Measurements from ENCODE around the gene VANGL1.

Gene VANGL1

DNA sequence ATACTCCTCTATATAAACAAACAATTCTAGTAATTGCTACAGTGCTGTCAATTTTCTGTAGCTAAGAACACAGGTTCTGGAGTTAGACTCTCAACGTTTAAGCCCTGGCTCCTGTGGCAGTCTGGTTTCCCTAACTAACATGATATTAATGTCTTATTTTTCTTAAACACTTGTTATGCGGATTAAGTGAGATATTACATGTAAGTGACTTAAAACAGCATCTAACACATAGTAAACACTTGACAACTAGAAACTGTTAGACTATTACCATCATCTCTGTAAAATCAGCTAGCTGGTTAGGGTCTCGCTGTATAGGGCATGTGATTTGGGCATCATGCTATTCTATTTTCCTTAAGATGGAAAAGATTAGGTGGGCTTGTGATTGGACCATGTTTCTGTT, 2.3 kb downstream of the VANGL1 start:
- no peak for DNase-seq (ENCODE audit: low read depth)

- no peak for DNase-seq (ENCODE audit: low read depth)
Measured at GRCh38 chr1:115647047-115647446, 5.3 kb downstream of the VANGL1 start.

DNA sequence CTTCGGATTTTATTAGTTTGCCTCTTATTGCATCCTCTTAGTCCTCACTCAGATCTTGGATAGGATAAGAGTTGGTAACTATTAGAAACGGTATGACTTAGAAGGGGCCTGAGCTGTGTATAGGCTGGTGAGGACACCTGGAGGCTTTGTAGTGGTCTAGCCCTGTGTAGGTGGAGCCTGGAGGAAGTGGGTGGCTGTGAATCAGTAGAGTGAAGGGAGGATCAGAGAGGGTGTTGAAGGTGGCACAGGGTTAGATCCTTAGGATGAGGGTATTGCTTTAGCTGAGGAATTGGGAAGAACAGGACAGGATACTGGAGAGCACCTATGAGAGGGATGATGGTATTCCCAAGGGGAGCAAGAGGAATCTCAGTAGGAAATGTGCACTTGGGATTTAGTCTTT, 5.7 kb downstream of the VANGL1 start:
- no peak for DNase-seq (ENCODE audit: low read depth)

DNA sequence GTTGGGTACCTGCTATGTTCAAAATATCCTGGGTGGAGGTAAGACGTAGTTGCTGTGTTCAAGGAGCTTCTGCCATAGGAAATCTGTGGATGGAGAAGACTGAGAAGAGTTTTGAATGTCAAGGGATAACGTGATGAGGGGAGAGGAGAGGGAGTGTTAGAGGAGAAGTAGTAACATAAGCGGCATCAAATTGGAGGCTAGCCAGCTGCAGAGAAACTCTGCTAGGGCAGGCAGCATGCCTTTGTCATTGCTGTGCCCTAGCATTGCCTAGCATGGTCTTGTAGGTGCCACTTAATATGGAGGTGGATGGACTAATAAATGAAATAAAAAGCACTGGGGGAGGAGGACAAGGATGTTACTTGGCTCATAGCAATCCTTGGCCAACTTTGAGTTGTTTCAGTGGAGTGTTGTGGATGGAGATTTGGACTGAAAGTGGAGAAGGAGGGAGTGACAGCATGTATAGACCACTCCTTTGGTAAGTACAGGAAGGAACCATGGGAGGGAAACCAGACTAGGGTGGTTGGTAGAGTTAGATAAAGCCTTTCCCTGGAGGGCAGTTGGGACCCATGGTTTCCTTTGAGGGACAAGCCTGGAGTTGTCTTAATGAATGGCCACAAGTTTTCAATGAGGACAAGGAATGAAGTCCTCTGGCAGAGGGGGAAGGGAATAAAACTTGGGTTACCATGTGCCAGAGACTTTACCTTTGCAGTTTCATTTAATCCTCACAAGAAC, 6.3 kb downstream of the VANGL1 start:
- DNase-seq (ENCODE audit: low read depth) = no peak

DNA sequence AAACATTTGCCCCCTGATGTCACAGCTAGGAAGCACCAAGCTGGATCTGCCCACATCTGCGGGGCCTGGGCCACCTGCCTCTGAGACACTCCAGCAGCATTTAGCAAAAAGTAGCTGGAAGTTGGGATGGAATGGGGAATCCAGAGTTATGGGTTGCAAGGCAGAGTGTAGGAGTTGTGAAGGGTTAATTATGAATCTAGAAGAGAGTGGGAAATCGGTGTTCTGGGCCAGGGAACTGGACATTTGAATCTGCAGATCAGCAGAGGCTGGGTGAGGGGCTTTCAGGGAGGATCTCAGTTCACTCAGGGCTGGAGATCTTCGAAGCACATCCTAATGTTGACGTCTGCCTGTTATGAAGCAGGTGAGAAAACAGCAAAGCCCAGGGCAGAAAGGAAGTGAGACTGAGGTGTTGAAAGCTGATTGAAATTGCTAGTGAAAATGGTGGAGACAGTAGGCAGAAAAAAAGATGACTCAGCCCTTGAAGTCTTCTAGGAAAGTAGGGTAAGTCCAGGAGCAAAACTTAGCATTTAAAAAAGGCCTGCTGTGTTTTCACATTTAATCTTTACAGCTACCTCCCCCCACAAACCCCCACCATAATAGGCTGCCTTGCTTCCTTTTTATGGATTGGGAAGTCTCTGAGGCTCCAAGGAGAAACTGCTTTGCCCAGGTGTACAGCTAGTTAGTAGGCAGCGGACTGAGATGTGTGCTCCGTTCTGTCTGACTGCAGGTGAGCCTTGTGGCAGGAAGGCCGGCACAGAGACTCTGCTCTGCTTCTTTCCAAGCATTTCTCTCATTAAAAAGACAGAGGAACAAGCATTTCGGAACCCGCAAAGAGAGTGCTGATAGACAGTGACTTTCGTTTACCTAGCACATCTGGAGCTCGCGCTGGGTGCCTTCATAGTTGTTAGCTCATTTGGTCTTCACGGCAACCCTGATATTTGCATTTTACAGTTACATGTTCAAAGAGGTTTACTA, 7.2 kb downstream of the VANGL1 start:
- DNase-seq (ENCODE audit: low read depth) = no peak

DNA sequence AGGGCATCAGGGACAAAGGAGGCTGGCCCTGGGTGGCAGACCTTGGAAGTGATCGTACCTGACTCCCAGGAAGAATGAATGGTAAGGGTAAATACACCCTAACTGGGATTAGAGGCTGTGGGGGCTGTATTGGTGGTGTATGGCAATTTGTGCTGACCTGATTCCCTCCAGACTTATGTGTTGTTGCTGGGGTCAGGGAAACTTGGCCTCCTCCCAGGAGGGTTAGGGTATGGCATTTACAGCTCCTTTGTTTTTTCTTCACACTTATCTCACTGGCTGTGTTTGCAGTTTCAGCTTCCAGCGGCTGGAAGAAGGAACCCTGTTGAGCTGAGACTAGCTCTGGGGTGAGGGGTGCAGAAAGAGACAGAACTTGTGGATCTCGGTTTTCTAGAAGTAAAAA, 8.2 kb downstream of the VANGL1 start:
- DNase-seq (ENCODE audit: low read depth) = no peak

DNA sequence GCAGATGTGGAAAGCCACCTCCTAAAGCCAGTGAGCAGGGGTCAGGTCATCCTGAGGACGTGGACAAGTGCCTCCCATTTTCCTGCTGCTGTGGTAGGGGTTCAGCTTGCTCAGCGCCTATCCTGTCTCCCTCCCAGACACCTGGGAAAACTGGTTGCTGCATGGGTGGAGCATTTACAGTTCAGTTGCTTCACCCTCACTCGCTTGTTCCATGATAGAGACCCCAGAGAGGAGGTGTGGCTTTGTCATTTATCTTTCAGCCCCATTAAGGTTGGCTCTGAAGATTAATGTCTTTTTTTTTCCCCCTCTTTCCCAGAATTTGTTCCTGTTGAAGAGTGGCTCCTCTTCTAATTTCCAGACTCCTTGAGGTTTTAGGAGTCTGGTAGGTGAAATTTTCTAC, 9.2 kb downstream of the VANGL1 start:
- DNase-seq (ENCODE audit: low read depth) = no peak

- no peak for DNase-seq (ENCODE audit: low read depth)
Measured at GRCh38 chr1:115651391-115651790, 9.6 kb downstream of the VANGL1 start.

GRCh38 chr1:115652236-115652788, 10.5 kb downstream of the VANGL1 start:
- no peak for DNase-seq (ENCODE audit: low read depth)

DNA sequence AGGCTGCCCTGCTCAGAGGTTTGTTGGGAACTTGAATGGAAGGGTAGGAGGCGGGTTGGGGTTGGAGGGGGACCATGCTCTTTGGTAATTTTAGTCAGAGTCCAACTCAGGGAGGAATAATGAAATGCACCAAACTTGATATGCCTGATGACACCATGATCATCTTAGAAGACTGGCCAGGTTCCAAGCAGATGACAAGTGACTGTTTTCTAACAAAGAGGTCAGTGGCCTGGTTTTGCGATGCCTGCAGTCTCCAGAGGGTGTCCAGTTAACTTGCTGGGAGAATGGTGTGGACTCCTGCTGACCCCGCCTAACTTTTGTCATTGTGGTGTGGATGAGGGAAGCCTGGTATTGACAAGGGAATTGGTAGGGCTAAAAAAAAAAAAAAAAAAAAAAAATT, 12.4 kb downstream of the VANGL1 start:
- DNase-seq (ENCODE audit: low read depth) = no peak

GRCh38 chr1:115654663-115655305, 13.0 kb downstream of the VANGL1 start:
- DNase-seq (ENCODE audit: low read depth) = no peak

GRCh38 chr1:115655306-115655663, 13.5 kb downstream of the VANGL1 start:
- DNase-seq (ENCODE audit: low read depth) = no peak

- no peak for DNase-seq (ENCODE audit: low read depth)
Measured at GRCh38 chr1:115655916-115656315, 14.1 kb downstream of the VANGL1 start.

DNA sequence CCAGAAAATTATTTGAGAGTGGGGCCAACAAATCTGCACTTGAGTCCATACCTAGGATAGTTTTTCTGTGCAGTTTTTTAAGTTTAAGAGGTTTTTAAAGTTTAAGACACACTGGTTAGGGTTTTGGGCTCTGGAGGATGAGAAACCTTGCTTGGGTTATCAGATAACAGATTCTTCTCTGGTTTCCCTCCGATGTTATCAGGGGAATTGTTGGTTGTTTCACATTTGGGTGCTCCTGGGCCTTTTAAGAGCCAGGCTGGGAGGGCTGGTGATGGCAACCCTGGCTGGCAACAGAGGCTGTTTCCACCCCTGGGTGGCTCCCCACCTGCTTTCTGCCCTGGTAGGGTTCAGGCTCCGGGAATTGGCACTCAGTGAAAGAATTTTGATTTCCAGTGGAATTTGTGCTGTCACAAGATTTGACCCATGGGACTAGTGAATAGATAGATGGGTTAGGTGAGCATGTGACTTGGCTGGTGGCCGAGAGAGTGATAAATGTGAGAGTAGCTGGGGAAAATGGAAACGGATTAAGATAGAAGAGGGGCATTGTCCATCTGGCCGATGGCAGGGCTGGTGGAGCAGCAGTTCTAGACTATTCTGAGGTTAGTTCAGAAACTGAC, 14.8 kb downstream of the VANGL1 start:
- no peak for DNase-seq (ENCODE audit: low read depth)

DNA sequence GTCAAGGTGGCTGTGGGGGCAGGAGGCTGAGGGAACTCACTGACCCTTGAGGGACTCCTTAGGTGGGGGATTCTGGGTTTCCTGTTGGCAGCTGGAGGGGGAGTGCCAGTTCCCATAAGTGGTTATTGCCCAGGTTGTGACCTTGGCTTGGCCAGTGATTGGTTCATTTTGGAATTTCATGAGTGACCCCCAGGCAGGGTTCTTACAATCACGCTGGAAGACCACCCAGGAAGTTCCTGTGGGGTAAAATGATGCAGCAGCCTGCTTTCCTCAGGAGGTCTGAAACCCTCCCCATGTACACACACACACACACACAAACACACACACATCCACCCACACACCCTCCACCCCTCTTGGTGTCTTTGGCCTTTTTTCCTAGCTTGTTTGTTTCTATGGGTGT, 16.9 kb downstream of the VANGL1 start:
- no peak for DNase-seq (ENCODE audit: low read depth)

- DNase-seq (ENCODE audit: low read depth) = no peak
Measured at GRCh38 chr1:115660151-115660550, 18.4 kb downstream of the VANGL1 start.

- no peak for DNase-seq (ENCODE audit: low read depth)
Measured at GRCh38 chr1:115661157-115661556, 19.4 kb downstream of the VANGL1 start.

GRCh38 chr1:115665319-115666096, 23.7 kb downstream of the VANGL1 start:
- DNase-seq (ENCODE audit: low read depth) = no peak

DNA sequence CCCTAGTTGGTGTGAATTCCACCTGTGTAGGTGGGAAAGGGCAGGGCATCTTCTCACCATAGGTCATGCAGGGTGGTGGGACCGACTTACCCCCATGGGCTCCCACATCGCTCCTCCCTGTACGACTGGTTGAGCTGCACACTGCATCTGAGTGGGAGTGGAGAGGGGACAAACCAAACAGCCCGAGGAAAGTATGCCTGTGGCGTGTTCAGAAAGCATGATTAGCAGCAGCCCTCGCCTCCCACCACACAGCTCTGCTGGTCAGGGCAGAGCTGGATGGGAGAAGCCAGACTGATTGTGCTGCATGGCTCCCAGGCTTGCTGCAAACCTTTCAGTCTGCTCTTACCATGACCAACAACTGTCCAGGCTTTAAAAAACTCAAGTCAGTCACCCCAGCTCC, 24.4 kb downstream of the VANGL1 start:
- DNase-seq (ENCODE audit: low read depth) = no peak

GRCh38 chr1:115666702-115667101, 24.9 kb downstream of the VANGL1 start:
- no peak for DNase-seq (ENCODE audit: low read depth)

DNA sequence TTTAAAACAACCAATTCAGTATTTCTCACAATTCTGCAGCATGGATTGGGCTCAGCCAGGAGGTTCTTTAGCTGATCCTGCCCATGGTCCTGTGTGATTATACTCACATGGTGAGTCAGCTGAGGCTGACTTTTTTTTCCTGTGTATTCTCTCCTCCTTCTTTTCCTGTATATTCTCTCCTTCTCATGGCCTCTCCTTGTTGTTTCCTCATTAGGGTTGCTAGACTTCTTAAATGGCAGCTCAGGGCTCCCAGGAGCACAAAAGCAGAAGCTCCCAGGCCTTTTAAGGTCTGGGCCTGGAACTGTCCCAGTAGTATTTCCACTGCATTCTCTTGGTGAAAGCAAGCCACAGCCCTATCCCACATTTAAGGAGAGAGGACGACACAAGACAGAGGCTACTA, 26.8 kb downstream of the VANGL1 start:
- no peak for DNase-seq (ENCODE audit: low read depth)

Measured in stimulated activated CD8-positive, alpha-beta memory T cell treated with anti-CD3 and anti-CD28 coated beads, Interleukin-15, amount 100 ng/mL, for 1 hour (primary cell).